Adipose tissue (tissue), 3 donors: ENCODE data around the gene FSIP1. TPM values are rescaled to one million over a fixed set of nuclear protein-coding genes. Genes with fewer than 3 reads are reported as not detected.

ENCODE experiments used
- H3K27ac ChIP-seq: one replicate; pipeline ENCODE4 v1.5.1; 2013; ENCODE audit warnings: low read depth, low read length
- WGBS, 3 donors: extraction: QIAGEN DNeasy Blood & Tissue Kit; methylation state at CpG; one replicate each; pipeline ENCODE4 v1.1.7; 2013; 5-methylcytosine and 5-hydroxymethylcytosine counted together
- polyA plus RNA-seq, 3 donors: library from polyadenylated mRNA; stranded (reverse); fragments of 200-250 nt; gene quantifications; one replicate each; pipeline ENCODE4 v1.2.3, GENCODE V29; 2013
- donor health status: healthy with polysubstance abuse.
- donor health status: Bipolar disorder and iron deficiency.
- donor health status: healthy.

The FSIP1 gene
- polyA plus RNA-seq, 3 donors, result 0.07 to 0.42 TPM; not detected in 1

DNA sequence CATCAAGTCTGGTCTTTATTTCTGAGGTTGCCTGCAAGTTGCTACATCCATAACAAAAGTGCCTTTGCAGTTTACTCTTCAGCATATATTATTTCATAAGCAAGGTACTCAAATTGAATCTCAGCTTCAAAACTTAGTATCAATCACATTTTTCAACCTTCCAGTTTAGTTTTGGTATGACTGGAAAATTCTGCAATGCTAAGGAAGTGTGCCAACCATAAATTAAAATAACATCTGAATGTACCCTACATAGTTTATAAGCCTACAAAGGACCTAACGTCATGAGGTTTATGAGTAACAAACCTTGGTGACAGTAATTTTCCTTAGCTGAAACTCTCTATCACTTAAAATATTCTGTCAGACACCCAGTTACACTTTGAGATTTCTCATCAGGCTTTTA lies 138.9 kb downstream of the FSIP1 start:
- WGBS, 3 donors, result 74 to 94% (median 93%) methylated on average over 1 of the region's 1 CpG
- H3K27ac ChIP-seq, result no peak overlapping the region

DNA sequence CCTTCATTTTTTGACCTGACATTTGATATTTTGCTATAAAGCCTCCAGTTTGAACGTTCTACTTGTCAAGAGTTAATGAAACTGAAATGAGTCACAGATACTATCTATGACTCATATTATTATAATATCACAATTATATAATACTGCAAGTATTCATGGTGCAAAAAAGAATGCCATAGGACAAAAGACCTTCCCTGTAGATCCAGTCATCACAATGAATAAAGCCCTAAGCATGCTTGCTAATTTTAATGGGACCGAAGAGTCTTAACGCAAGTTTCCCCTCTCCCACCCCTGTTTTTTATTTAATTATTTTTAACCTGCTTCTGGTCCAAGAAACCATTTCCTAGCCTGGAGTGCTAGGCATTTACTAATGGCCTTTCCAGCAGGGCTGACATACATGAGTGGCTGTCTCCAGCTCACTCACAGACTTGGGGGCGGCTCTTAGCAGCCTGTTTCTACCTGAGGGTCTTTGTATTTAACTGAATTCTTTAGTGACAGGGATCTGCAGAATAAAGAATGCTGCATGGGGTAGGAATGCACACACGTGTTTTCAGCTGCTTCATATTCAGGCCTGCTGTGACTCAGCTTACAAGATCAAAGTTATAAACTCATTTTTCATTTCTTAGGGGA lies 140.5 kb downstream of the FSIP1 start:
- H3K27ac ChIP-seq, result no peak overlapping the region

DNA sequence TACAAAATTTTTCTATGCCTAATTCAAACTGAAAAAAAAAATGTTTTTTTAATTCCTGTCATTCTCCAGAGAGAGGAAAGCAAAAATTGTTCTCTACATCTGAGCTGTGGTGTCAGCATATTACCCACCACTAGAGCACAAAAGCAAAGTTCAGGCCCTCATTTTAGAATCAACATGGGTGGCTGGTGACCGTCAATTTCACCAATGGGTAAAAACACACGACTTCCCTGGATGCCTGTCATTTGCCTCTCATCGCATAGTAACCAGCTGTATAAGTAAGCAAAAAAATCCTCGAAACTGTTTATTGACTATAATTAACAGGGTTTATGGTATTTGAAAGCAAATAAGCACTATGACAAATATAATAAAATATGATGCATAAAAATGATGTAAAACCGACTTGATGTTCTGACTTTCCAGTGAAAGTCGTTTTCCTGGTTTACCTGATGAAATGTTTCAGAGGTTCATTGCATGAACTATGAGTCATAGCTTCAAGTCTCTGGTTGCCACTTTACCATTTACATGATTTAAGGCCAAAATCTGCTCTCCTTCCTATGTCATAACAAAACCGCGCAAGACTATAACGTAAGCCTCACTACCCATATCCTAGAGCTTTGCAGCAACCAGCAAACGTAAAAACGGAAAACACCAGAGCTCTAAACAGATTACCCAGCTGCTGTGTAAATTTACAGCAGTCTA lies 141.3 kb downstream of the FSIP1 start:
- 79 to 88% (median 80%) methylated on average over 11 of the region's 11 CpGs for WGBS, 3 donors
- no peak overlapping the region for H3K27ac ChIP-seq

More for the DNA sequence above, 140.5 kb downstream of the FSIP1 start:
- WGBS, 3 donors, result 50 to 58% (median 57%) methylated on average over 5 of the region's 5 CpGs

DNA sequence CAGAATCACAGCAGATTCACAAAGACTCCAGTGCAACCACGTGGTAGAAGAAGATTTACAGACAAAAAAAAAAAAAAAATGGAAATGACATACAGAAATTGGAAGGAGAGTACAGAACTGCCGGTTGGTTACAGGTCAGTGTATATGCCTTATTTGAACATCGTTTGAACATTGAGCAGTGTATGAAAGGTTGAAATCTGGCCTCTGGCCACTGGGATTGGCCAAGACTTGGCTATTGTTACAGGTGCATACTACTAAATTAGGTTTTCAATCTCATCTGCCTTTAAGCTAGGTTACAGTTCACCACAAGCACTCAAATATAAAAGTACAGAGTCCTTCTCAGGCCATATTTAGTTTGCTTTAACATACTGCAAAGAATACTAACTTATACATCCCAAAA lies 142.0 kb downstream of the FSIP1 start:
- no peak overlapping the region for H3K27ac ChIP-seq
- 71 to 79% (median 77%) methylated on average over 3 of the region's 3 CpGs for WGBS, 3 donors

DNA sequence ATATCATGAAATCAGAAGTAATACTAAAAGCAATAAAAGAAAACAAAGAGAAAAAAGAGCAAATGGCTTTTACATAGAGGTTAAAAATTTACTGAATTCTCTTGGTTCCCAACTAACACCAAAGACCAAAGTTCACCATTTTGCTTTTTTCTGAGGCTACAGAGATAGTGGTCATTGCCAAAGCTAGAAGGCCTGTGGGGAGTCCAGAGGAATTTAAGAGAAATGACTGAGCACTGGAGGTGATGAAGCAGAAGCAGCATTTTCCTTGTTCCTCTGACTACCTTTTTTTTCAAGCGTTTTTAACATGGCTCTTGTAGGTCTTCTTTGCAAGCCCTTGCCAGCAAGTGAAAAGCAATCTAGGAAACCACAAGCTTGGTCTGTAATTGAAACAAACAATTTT lies 143.6 kb downstream of the FSIP1 start:
- 84 to 100% (median 97%) methylated on average over 1 of the region's 1 CpG for WGBS, 3 donors
- H3K27ac ChIP-seq, result no peak overlapping the region

DNA sequence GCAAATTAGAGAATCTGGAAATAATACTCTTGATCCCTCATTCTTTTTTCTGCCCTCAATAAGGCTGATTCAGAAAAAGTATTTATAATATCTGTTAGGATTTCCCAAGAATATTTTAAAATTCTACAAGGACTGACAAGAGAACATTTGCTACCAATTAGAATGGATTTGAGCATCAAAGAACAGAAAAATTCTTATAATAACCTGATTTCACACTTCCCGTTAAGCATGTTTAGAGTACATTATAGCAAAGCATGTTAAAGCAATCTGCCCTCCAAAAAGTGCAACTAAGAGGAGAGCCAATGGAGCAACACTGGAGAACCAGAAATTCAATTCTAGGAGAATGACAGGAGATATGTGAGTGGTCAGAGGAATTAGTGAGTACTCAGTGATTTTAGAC lies 144.6 kb downstream of the FSIP1 start:
- no peak overlapping the region for H3K27ac ChIP-seq
- WGBS, 3 donors, result 91 to 96% (median 92%) methylated on average over 1 of the region's 1 CpG

DNA sequence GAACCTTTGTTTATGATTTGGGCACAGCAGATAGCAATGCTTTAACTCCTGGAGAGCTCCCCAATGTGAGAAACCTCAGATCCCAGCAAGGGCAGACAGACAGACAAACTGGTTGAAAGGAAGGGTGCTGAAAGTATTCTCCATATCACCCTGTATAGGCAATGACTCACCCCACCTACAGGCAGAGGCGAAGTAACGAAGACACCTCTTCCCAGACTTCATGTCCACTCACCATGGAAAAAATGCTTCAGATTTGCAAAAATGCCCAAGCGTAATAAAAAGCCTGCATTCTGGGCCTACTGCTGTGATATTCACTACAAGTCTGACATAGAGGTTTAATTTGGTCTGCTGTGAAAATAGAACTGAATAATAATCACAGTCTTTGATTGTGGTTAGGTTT lies 151.3 kb downstream of the FSIP1 start:
- WGBS, 3 donors, result 92 to 97% (median 96%) methylated on average over 3 of the region's 3 CpGs
- no peak overlapping the region for H3K27ac ChIP-seq

DNA sequence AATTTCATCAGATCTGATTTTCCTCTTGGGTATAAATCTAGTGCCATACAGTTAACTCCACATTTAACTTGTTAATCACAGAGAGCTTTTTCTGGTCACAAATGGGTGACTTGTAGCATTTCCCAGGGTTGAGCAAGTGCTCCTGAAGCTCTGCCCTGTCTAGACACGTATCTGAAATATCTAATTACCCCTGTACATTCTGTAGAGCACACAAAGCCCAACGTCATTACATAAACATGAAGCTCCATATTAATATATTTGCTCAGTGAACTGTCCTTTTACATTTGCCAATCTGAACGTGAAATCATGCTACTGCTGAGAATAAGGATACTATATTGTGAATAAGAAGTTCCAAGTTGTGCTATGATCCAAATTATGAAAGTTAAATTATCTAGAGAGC lies 152.7 kb downstream of the FSIP1 start:
- H3K27ac ChIP-seq, result no peak overlapping the region
- WGBS, 3 donors, result 86 to 89% (median 87%) methylated on average over 3 of the region's 3 CpGs

DNA sequence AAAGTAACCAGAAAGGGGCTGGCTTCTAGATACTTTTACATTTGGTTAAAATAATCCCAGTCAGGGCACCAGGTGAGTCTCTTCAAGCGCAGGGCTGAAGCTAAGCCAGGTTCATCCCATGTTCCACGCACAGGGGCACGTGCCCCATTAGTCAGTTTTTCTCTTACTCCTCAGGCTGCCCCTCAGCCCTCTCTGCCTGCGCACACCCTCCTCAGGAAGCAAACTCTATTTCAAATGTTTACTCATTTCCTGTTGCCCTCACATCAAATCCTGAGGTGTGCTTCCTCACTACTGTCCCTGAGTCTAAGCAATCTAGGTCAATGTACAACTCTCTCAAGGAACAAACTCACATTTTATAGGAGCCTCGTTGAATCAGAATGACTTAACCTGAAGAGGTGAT lies 153.3 kb downstream of the FSIP1 start:
- 51 to 74% (median 52%) methylated on average over 5 of the region's 5 CpGs for WGBS, 3 donors

DNA sequence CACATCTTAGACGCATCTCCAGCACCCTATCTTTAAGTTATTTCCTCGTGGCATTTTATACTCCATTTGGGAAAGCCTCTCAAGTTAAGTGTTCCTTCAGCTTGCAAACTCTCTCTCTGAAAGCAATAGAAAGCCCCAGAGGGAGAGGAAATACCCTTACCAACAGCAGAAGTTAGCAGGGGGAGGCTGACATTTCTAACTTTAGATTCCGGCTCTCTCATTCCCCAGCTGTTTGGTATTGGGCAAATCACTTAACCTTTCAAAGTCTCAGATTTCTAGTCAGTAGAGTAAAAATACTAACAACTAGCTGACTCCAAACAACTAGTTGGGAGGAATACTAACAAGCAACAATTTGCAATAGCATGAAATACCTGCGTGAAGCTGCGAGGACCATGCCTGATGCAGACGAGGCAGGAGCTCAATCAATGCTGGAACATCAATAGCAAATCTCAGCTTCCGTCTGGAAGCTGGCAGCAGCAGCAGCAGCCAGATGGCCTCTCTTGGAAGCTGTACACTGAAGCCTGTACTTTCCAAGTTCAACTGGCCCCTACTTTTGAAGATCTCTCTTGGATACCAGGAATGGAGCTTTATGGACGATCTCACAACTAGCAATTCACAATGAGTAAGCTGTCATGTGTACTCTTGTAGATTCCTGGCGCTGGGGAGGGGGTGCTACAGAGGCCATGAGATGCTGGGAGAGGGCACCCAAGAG lies 153.9 kb downstream of the FSIP1 start:
- H3K27ac ChIP-seq, result peak overlapping the region; percentile 56
- 65 to 73% (median 72%) methylated on average over 9 of the region's 9 CpGs for WGBS, 3 donors

More for the DNA sequence above, 153.3 kb downstream of the FSIP1 start:
- H3K27ac ChIP-seq, result peak overlapping the region; percentile 56

DNA sequence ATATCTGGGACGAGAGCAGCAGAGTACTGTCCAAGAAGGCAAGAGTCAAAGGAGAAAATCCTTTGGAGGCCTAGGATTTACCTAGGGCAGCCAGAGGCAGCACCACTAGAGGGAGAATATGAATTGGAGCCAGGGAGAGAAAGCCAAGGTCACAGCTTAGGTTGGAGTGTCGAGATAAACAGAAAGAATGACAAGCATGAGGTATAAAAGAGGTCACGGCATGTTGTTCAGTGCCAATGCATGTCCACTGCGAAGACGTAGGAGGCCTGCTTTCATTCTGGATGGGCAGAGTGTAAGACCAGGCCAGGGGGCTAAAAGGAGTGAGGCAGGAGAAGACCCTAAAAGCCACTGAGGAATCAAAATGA lies 154.5 kb downstream of the FSIP1 start:
- 40 to 82% (median 82%) methylated on average over 5 of the region's 5 CpGs for WGBS, 3 donors
- H3K27ac ChIP-seq, result no peak overlapping the region

DNA sequence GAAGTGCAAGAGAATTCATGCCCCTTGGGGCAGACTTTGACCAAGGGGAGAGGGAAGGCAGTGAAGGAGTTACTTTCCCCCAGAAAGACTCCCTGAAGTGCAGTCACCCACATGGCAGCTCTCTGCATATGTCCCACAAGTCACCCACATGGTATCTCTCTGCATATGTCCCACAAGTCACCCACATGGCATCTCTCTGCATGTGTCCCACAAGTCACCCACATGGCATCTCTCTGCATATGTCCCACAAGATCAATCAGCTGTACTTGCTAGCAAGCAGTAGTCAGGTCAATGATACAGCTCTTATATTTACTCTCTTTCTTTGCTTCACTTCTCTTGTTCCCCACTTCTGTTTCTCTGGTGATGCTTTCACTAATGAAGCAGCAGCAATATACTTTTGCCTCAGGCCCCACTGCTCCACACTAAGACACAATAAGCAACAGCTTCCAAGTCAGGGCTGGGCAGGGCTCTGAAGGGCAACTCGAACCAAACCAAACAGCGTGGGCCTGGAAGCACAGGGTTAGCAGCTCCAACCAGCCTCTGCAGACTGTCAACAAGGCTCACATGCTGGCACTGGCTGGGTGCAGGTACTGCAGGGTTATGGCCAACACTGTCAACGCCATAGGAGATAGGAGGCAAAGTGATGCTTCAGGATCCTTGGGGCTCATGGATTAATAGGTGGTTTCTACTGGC lies 155.0 kb downstream of the FSIP1 start:
- no peak overlapping the region for H3K27ac ChIP-seq
- 74 to 97% (median 86%) methylated on average over 3 of the region's 3 CpGs for WGBS, 3 donors

DNA sequence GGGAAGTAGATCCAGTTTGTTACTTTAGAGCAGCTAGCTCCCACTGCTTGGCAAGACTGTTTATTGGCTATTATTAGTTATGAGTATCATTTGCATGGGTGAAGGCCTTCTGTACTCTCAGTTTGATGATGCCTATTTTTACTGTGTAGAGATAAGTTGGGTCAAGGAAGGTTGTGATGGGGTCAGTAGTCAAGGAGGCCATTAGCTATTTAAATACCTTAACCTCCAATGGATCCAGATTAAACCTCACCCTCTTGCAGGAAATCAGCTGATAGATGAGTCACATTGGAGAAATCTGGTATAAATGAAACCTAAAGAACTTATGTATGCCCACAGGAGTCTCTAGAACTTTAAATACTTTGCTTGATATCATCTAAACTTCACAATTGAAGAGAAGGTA lies 156.8 kb downstream of the FSIP1 start:
- H3K27ac ChIP-seq, result no peak overlapping the region

DNA sequence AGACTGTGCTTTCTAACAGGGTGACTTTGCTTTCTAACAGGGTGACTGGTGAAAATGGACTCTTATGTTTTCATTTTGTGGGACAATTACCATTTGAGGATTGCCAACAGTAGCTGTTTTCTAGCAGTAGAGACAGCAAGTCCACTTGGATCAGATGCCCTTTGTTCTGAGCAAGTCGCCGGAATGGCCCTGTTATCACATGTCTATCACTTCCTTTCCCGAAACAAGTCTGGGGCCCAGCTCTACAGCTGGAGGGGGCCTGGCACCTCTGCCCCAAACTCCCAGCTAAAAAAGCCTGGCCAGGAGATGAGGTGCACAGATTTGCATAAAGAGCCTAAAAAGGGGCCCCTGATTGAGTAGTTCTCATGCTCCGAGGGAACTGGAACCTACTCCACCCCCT lies 157.2 kb downstream of the FSIP1 start:
- no peak overlapping the region for H3K27ac ChIP-seq
- WGBS, 3 donors, result 73 to 96% (median 76%) methylated on average over 4 of the region's 4 CpGs

DNA sequence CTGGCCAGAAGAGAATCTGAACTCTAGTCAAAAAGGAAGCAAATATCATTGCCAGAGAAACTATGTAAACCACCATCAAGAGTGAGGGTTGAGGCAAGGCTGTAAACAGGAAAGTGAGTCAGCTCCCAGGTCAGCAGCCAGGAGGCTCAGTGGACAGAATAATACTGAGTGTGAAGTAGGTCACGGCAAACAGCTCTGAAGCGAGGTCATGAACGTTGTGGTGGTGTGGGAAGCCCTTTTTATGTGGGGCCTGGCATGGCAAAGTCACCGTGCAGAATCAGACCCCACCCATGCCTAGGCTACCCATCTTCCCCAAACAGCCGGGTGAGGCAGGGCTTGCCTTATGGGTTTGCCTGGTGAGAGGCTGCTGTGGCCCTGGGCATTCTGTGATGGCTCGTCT lies 157.8 kb downstream of the FSIP1 start:
- H3K27ac ChIP-seq, result no peak overlapping the region
- WGBS, 3 donors, result 34 to 75% (median 37%) methylated on average over 6 of the region's 6 CpGs

DNA sequence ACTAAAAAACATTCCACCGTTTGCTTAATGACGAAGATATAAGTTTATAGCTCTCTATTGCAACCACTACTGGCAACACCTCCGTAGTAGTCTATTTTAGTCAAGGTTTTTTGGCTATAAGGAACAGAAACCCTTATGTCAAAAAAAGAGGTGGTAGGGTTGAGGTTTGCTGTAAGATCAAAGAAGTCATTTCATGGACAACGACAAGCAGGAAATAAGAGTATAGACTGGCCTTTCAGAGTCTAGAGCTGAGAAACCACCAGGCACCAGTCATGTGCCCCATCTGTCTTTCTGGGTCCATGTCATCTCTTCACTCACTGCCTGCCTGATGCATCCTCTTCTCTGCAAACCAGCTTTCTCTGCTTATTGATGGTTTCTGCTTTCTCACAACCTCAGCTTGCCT lies 159.1 kb downstream of the FSIP1 start:
- WGBS, 3 donors, result 79 to 80% (median 79%) methylated on average over 4 of the region's 4 CpGs
- no peak overlapping the region for H3K27ac ChIP-seq

DNA sequence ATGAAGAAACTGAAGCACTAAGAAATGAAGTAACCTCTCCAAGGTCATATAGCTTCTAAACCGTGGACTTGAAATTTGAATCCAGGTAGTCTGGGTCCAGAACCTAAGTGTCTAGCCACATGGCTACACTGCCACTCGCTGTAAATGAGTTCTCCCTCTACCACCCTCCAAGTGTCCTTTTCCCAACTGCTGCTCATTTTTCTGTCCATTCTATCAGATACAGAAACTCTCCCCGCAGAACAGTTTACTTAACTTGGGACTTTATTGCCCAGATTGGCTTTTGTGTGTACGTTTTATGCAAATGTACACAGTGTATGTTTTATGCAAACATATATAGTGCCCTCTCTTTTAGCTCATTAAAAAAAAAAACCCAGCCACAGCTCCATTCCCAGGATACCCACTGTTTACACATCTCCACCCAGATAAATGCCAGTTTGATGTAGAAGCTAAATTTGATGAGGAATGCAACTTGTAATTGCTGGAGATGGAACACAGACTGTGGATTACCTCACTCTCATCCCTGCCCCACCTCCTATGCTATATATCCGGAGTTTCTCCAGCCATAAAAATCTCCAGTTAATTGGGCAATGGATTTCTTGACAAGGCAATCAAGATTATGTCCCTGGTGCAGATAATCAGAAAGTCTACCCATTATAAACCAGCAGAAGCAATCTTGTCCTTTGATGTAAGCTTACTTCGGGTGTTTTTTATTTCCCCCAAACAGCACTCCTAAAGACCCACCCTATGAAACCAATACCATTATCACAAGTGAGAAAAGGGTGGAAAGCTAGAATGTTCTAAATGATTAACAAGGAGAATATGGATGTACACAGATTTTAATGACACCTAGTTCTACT lies 159.8 kb downstream of the FSIP1 start:
- no peak overlapping the region for H3K27ac ChIP-seq
- 67 to 87% (median 82%) methylated on average over 6 of the region's 6 CpGs for WGBS, 3 donors

DNA sequence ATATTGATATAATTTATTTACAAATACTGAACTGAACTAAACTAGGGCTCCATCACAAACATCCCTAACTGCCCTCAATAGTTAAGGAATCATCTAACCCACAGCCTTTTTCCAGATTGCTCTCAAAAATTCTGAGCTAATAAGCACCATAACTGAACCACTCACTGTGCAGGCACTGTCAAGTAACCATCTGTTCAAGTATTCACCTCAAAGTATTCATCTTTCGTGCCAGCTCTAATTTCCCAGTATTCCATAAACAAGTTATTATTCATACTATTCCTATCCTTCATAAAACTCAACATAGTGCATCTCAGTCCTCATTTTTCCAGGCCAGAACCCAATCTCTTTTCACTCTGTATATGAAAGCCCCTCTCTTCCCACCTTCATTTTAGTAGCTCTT lies 160.7 kb downstream of the FSIP1 start:
- WGBS, 3 donors, result 77 to 90% (median 83%) methylated on average over 1 of the region's 1 CpG
- H3K27ac ChIP-seq, result no peak overlapping the region
